ENCODE data around the gene PCDH15. TPM values are rescaled to one million over a fixed set of nuclear protein-coding genes. Genes with fewer than 3 reads are reported as not detected.

Gene PCDH15
- total RNA-seq, 2 donors from 2014 or later = 0.58 to 0.95 TPM

DNA sequence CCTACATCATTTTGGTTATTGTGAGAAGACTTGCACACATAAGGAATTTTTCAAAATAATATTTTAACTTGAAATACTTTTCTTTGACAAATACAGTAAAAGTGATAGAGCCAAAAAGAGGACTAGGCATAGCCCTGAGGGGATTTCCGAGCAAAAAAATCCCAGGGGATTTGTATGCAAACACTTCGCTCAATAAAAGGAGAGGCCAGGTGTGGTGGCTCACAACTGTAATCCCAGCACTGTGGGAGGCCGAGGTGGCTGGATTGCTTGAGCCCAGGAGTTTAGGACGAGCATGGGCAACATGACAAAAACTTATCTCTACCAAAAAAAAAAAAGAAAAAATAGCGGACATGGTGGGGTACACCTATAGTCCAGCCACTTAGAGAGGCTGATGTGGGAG is 193.0 kb downstream of the PCDH15 start:
- no peak overlapping the region for H3K27ac Mint-ChIP-seq
- no peaks in the 10 kb centered on the region for H3K27me3 Mint-ChIP-seq (ENCODE audit: insufficient read depth)
- no peaks in the 10 kb centered on the region for H3K9me3 Mint-ChIP-seq
- Histone ChIP-seq H3K4me1 (ENCODE audit: control insufficient read depth, insufficient read depth, low read length) (no peaks in the 10 kb centered on the region), H3K9ac (ENCODE audit: extremely low read depth, low read length, poor library complexity, severe bottlenecking) (no peak overlapping the region), H3K36me3 (ENCODE audit: control insufficient read depth, insufficient read depth, low read length) (no peaks in the 10 kb centered on the region), H3K27me3 (ENCODE audit: control insufficient read depth, insufficient read depth, low read length, poor library complexity, severe bottlenecking) (no peaks in the 10 kb centered on the region), H3K4me3 (ENCODE audit: low read length) (no peak overlapping the region), H3K9me3 (ENCODE audit: control insufficient read depth, low read length) (no peaks in the 10 kb centered on the region), H3K27ac (ENCODE audit: low read depth, low read length) (no peak overlapping the region)
- no peaks in the 10 kb centered on the region for H3K36me3 Mint-ChIP-seq (ENCODE audit: low read depth)
- no peaks in the 10 kb centered on the region for H3K4me1 Mint-ChIP-seq
- no peak for DNase-seq
- TF ChIP-seq, protein P1, sequence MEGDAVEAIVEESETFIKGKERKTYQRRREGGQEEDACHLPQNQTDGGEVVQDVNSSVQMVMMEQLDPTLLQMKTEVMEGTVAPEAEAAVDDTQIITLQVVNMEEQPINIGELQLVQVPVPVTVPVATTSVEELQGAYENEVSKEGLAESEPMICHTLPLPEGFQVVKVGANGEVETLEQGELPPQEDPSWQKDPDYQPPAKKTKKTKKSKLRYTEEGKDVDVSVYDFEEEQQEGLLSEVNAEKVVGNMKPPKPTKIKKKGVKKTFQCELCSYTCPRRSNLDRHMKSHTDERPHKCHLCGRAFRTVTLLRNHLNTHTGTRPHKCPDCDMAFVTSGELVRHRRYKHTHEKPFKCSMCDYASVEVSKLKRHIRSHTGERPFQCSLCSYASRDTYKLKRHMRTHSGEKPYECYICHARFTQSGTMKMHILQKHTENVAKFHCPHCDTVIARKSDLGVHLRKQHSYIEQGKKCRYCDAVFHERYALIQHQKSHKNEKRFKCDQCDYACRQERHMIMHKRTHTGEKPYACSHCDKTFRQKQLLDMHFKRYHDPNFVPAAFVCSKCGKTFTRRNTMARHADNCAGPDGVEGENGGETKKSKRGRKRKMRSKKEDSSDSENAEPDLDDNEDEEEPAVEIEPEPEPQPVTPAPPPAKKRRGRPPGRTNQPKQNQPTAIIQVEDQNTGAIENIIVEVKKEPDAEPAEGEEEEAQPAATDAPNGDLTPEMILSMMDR (conservative IDR thresholded peaks at IDR 0.05) = no peak
- H3K4me3 Mint-ChIP-seq = no peak overlapping the region
- 85 to 100% methylated on average over 2 to 4 of the region's 5 CpGs for WGBS, 2 experiments (ENCODE audit: insufficient coverage in 1 of 2, insufficient read length in 1 of 2)

DNA sequence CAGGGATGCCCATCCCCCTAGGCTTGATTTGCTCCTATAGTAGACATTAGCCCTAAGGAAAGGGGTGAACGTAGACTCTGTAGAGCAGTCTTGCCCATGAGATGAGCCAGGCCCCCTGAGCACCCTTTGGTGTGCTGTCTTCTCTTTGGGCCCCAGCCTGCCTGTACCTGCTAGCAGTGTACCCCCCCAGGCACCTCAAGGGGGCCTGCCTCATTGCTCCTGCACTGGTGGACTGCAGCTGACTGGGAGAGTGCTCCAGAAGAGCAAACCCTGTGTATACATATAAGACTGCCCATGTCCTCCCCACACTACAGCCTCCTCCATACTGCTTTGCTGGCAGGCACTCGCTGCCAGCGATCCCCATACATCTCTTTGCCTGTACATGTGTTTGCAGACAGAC is 206.7 kb downstream of the PCDH15 start:
- H3K4me3 Mint-ChIP-seq = no peak overlapping the region
- no peak for DNase-seq
- no peaks in the 10 kb centered on the region for H3K27me3 Mint-ChIP-seq (ENCODE audit: insufficient read depth)
- Histone ChIP-seq H3K9ac (ENCODE audit: extremely low read depth, low read length, poor library complexity, severe bottlenecking) (no peak overlapping the region), H3K27ac (ENCODE audit: low read depth, low read length) (no peak overlapping the region), H3K36me3 (ENCODE audit: control insufficient read depth, insufficient read depth, low read length) (no peaks in the 10 kb centered on the region), H3K9me3 (ENCODE audit: control insufficient read depth, low read length) (no peaks in the 10 kb centered on the region), H3K4me1 (ENCODE audit: control insufficient read depth, insufficient read depth, low read length) (no peaks in the 10 kb centered on the region), H3K4me3 (ENCODE audit: low read length) (no peak overlapping the region), H3K27me3 (ENCODE audit: control insufficient read depth, insufficient read depth, low read length, poor library complexity, severe bottlenecking) (no peaks in the 10 kb centered on the region)
- H3K27ac Mint-ChIP-seq = no peak overlapping the region
- H3K9me3 Mint-ChIP-seq = no peaks in the 10 kb centered on the region
- TF ChIP-seq, protein P1 (conservative IDR thresholded peaks at IDR 0.05) = no peak
- H3K36me3 Mint-ChIP-seq (ENCODE audit: low read depth) = no peaks in the 10 kb centered on the region
- WGBS, 2 experiments (ENCODE audit: insufficient coverage in 1 of 2, insufficient read length in 1 of 2) = 89 to 91% methylated on average over 3 of the region's 3 CpGs
- H3K4me1 Mint-ChIP-seq = peaks cover 6% of the 10 kb centered on the region

DNA sequence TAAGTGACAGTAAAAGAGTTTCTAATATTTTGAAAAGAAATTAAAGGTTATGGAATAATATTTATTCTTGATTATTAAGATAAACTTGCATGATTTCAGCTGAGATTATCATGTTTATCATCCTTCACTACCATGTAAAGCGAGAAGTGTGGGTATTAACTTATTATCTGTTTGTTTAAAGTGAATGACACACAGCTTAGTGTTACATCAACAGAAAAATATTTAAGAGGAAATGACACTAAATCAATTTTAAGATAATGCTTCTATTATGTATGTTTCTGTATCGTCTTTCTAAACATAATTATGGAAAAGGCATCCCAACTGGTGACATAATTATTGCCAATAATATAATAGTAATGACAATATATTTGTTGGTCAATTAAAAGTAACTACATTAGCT is 213.1 kb downstream of the PCDH15 start:
- Histone ChIP-seq H3K9ac (ENCODE audit: extremely low read depth, low read length, poor library complexity, severe bottlenecking) (no peak overlapping the region), H3K27me3 (ENCODE audit: control insufficient read depth, insufficient read depth, low read length, poor library complexity, severe bottlenecking) (no peaks in the 10 kb centered on the region), H3K4me1 (ENCODE audit: control insufficient read depth, insufficient read depth, low read length) (no peaks in the 10 kb centered on the region), H3K36me3 (ENCODE audit: control insufficient read depth, insufficient read depth, low read length) (no peaks in the 10 kb centered on the region), H3K27ac (ENCODE audit: low read depth, low read length) (no peak overlapping the region), H3K9me3 (ENCODE audit: control insufficient read depth, low read length) (no peaks in the 10 kb centered on the region), H3K4me3 (ENCODE audit: low read length) (no peak overlapping the region)
- Mint-ChIP-seq H3K36me3 (ENCODE audit: low read depth) (no peaks in the 10 kb centered on the region), H3K9me3 (no peaks in the 10 kb centered on the region), H3K27me3 (ENCODE audit: insufficient read depth) (no peaks in the 10 kb centered on the region), H3K4me1 (peaks cover 10% of the 10 kb centered on the region), H3K27ac (no peak overlapping the region), H3K4me3 (no peak overlapping the region)
- TF ChIP-seq, protein P1 (conservative IDR thresholded peaks at IDR 0.05) = no peak
- WGBS, 2 experiments (ENCODE audit: insufficient coverage in 1 of 2, insufficient read length in 1 of 2) = 100% methylated on average over 1 of the region's 2 CpGs; no CpG with 5 or more reads in 1 of the 2 experiments
- no peak for DNase-seq

Data from endodermal cell (in vitro differentiated cells).